ENCODE data around the gene SLC16A8. TPM values are rescaled to one million over a fixed set of nuclear protein-coding genes. Genes with fewer than 3 reads are reported as not detected.

The SLC16A8 gene
- total and polyA plus RNA-seq, 2 donors (not counting 1 experiment from before 2014, with no cell fraction given) = not detected

DNA sequence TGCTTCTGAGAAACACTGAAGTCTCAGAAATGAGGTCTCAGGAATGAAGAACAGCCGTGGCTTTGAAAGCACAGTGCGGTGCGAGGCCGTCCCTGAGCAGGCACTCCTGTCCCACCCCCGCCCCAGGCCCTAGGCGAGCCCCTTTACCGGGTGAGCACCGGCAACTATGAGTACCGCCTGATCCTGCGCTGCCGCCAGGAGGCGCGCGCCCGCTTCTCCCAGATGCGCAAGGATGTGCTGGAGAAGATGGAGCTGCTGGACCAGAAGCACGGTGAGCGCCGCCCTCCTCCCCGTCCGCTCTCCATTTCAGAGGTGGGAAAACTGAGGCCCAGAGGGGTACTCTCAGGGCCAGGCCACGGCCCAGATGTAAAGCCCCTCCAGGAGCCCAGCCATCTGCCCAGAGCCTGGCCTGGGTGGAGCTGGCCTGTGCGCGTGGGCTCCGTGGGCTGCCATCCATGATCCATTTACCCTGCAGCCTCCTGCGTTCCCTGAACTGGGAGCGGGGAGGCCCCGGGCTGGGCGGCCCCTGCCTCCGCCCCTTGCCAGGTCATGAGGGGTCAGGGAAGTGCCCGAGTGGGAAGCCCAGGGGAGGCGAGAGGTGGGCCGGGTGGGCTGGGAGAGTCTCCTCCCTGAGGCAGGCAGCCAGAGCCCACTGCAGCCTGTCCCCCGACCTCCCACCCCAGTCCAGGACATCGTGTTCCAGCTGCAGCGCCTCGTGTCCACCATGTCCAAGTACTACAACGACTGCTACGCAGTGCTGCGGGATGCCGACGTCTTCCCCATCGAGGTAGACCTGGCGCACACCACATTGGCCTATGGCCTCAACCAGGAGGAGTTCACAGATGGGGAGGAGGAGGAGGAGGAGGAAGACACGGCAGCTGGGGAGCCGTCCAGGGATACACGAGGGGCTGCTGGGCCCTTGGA lies 9.5 kb downstream of the SLC16A8 start:
- TF ChIP-seq EZH2 (IDR thresholded peaks at IDR 0.05; ENCODE audit: borderline replicate concordance, insufficient read depth, low read depth, low read length, poor library complexity, severe bottlenecking) (no peak), CTCF (IDR thresholded peaks at IDR 0.05) (no peak)
- no peak overlapping the region for H3K4me2 ChIP-seq (replicated peaks; ENCODE audit: low read depth, low read length, poor library complexity, severe bottlenecking)
- H3K36me3 ChIP-seq (replicated peaks in 1 of 2; ENCODE audit: control extremely low read depth in 1 of 2, control insufficient read depth in 1 of 2, extremely low read depth in 1 of 2, insufficient read depth in 2 of 2, low read length in 1 of 2) = peaks cover 0 to 38% of the 10 kb centered on the region in 2 experiments
- no peaks in the 10 kb centered on the region for H4K20me1 ChIP-seq (ENCODE audit: control insufficient read depth, insufficient read depth, low read length, poor library complexity, severe bottlenecking)
- ChIA-PET CTCF (no interaction called here), POLR2A (interaction anchor here (0.6 kb wide), 1 partner anchor 10 kb away, joined by 5 read pairs; the partner anchor contains the start of gene SLC16A8)
- H3K9me3 Mint-ChIP-seq (ENCODE audit: insufficient read depth) = no peaks in the 10 kb centered on the region
- DNase-seq = no peak
- no peaks in the 10 kb centered on the region for H3K79me2 ChIP-seq (ENCODE audit: control insufficient read depth, insufficient read depth, low read length)
- intact Hi-C loops (cut with micrococcal nuclease) = no loop called here
- H2AFZ ChIP-seq (ENCODE audit: insufficient read depth, low read depth, low read length, poor library complexity, severe bottlenecking) = no peak overlapping the region
- H3K4me3 Mint-ChIP-seq = no peak overlapping the region
- 97% methylated on average over 45 of the region's 47 CpGs for WGBS (ENCODE audit: insufficient coverage)
- H3K9me3 ChIP-seq (ENCODE audit: control extremely low read depth in 1 of 3, control insufficient read depth in 2 of 3, insufficient read depth in 1 of 3, low read length in 2 of 3) = no peaks in the 10 kb centered on the region
- H3K9ac ChIP-seq (ENCODE audit: low read length) = no peak overlapping the region
- H3K4me3 ChIP-seq (ENCODE audit: control extremely low read depth in 1 of 5, extremely low read depth in 1 of 5, insufficient read depth in 1 of 5, low read depth in 2 of 5, low read length in 4 of 5) = no peak overlapping the region
- no peak for ATAC-seq (ENCODE audit: low read depth)
- H3K27me3 Mint-ChIP-seq = peaks cover under 1% of the 10 kb centered on the region
- no peaks in the 10 kb centered on the region for H3K27me3 ChIP-seq (replicated peaks in 1 of 4; ENCODE audit: control extremely low read depth in 1 of 4, control insufficient read depth in 3 of 4, insufficient read depth in 4 of 4, low read length in 3 of 4)
- H3K4me1 ChIP-seq (ENCODE audit: control insufficient read depth in 2 of 2, insufficient read depth in 2 of 2, low read length in 2 of 2) = no peaks in the 10 kb centered on the region
- H3K4me1 Mint-ChIP-seq = no peaks in the 10 kb centered on the region
- no peak overlapping the region for H3K27ac Mint-ChIP-seq
- no peak overlapping the region for H3K27ac ChIP-seq (ENCODE audit: low read length in 2 of 2)
